CD8-positive, alpha-beta memory T cell (primary cell): ENCODE measurements around the gene AP4E1. TPM values are rescaled to one million over a fixed set of nuclear protein-coding genes. Genes with fewer than 3 reads are reported as not detected.
"Not testable (repeated sequence)": the region's sequence is repeated elsewhere in the genome, so short reads cannot be mapped to it uniquely, and the experiment has no call there.

ENCODE experiments used
- CTCF ChIA-PET: fragments of 350-600 bp; sonication (Branson Sonifier 250); formaldehyde crosslinking; loops from one replicate; lab custom pipeline; 2021; ENCODE audit warnings: antibody characterized with exemption; lab: Charles Lee
- POLR2A ChIA-PET: fragments of 350-600 bp; sonication (Branson Sonifier 250); formaldehyde crosslinking; loops from one replicate; lab custom pipeline; 2021; ENCODE audit warnings: antibody characterized with exemption; lab: Charles Lee
- DNase-seq, 5 donors: peaks; one replicate each; pipeline versions ENCODE4 v3.0.0 to v3.0.0-alpha.2; 2020 to 2022; ENCODE audit warnings: mixed read lengths in 1 of 5
- H3K27ac ChIP-seq: one replicate; pipeline ENCODE4 v1.7.0; 2013; ENCODE audit warnings: low read depth, mild to moderate bottlenecking, low read length, moderate library complexity
- H3K27me3 ChIP-seq: 2 replicates; pipeline ENCODE4 v1.7.0; 2013; ENCODE audit warnings: low read length, mild to moderate bottlenecking; ENCODE audit not compliant: insufficient read depth, poor library complexity, severe bottlenecking
- H3K36me3 ChIP-seq: 2 replicates; pipeline ENCODE4 v1.7.0; 2013; ENCODE audit warnings: mild to moderate bottlenecking, low read length, moderate library complexity; ENCODE audit not compliant: insufficient read depth
- H3K4me1 ChIP-seq: 2 replicates; pipeline ENCODE4 v1.7.0; 2013; ENCODE audit warnings: mild to moderate bottlenecking, low read length, moderate library complexity; ENCODE audit not compliant: insufficient read depth
- H3K4me3 ChIP-seq: 2 replicates; pipeline ENCODE4 v1.7.0; 2013; ENCODE audit warnings: mild to moderate bottlenecking, low read length
- H3K9me3 ChIP-seq: 2 replicates; pipeline ENCODE4 v1.7.0; 2013; ENCODE audit warnings: mild to moderate bottlenecking, low read length
- H3K27ac Mint-ChIP-seq, 8 donors: one replicate each; pipeline ENCODE4 v1.8.0; 2020 to 2021; ENCODE audit warnings: mixed read lengths in 8 of 8, mild to moderate bottlenecking in 6 of 8, inconsistent platforms in 3 of 8, moderate library complexity in 3 of 8
- H3K27me3 Mint-ChIP-seq, 2 donors: one replicate each; pipeline ENCODE4 v1.8.0; 2020 to 2021; ENCODE audit warnings: mixed read lengths in 2 of 2, mild to moderate bottlenecking in 1 of 2, moderate library complexity in 1 of 2
- H3K36me3 Mint-ChIP-seq, 3 donors: one replicate each; pipeline ENCODE4 v1.8.0; 2020 to 2021; ENCODE audit warnings: mixed read lengths in 3 of 3, inconsistent platforms in 1 of 3, mild to moderate bottlenecking in 1 of 3
- H3K4me1 Mint-ChIP-seq, 3 donors: one replicate each; pipeline ENCODE4 v1.8.0; 2020 to 2021; ENCODE audit warnings: mixed read lengths in 3 of 3, inconsistent platforms in 1 of 3, mild to moderate bottlenecking in 1 of 3
- H3K4me3 Mint-ChIP-seq, 7 donors: one replicate each; pipeline ENCODE4 v1.8.0; 2020 to 2021; ENCODE audit warnings: mixed read lengths in 7 of 7, mild to moderate bottlenecking in 6 of 7, moderate library complexity in 4 of 7, inconsistent platforms in 2 of 7
- H3K9me3 Mint-ChIP-seq, 5 donors: one replicate each; pipeline ENCODE4 v1.8.0; 2020 to 2022; ENCODE audit warnings: mixed read lengths in 5 of 5, mild to moderate bottlenecking in 3 of 5, moderate library complexity in 2 of 5, inconsistent platforms in 1 of 5
- polyA plus RNA-seq: library from polyadenylated mRNA; unstranded; fragments of 300-500 nt; fragmentation: Illumina TruSeq; gene quantifications from one replicate; pipeline ENCODE4 v1.2.3, GENCODE V29; 2021
- total RNA-seq, 2 experiments: library from RNA; stranded (reverse); gene quantifications; one replicate each; pipeline ENCODE4 v1.2.3, GENCODE V29; 2021

AP4E1 gene
- total and polyA plus RNA-seq, 3 experiments from 2014 or later, result 5.8 to 18.8 (median 16.5) TPM

DNA sequence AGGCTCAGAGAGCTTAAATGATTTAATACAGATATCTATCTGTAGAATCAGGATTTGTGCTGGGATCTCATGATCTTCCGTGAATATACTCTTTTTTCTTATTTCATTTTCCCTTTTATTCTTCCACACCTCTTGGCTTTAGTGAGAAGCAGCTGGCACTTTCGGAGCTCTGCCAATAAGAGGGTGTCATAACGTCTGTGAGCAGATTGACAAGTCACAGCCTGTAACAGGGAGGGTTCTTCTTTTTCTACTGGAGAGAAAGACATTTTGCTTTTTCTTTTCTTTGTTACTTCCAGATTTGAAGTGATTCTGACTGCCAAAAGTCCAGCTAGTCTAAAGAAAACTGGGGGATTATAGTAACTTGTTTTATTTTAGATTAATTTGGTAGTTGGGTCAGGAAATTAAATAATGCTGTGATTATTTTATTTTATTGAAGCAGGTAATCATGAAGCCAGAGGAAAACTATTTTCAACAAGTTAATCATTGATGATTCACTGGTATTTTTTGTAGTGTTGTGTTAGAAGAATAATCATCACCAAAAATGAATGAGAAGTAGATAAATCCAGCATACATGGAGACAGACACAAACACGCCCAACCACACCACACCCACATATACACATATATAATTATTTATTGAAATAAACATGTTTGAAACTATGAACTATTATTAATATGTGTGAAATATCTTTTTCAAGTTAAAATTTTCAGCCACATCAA, 116.4 kb downstream of the AP4E1 start:
- DNase-seq, result no peak
- no peaks in the 10 kb centered on the region for H3K4me1 ChIP-seq
- CTCF ChIA-PET, result no interaction called here
- no peaks in the 10 kb centered on the region for H3K27me3 Mint-ChIP-seq
- peaks cover 9 to 37% (median 11%) of the 10 kb centered on the region in 3 donors for H3K36me3 Mint-ChIP-seq
- H3K4me1 Mint-ChIP-seq, result no peaks in the 10 kb centered on the region
- no peak overlapping the region for H3K27ac Mint-ChIP-seq
- no peak overlapping the region for H3K4me3 Mint-ChIP-seq
- peaks cover 0 to 2% (median under 1%) of the 10 kb centered on the region in 5 donors for H3K9me3 Mint-ChIP-seq
- no peaks in the 10 kb centered on the region for H3K9me3 ChIP-seq
- no peaks in the 10 kb centered on the region for H3K36me3 ChIP-seq
- POLR2A ChIA-PET, result no interaction called here
- H3K27me3 ChIP-seq, result no peaks in the 10 kb centered on the region
- H3K27ac ChIP-seq, result no peak overlapping the region
- H3K4me3 ChIP-seq, result no peak overlapping the region

DNA sequence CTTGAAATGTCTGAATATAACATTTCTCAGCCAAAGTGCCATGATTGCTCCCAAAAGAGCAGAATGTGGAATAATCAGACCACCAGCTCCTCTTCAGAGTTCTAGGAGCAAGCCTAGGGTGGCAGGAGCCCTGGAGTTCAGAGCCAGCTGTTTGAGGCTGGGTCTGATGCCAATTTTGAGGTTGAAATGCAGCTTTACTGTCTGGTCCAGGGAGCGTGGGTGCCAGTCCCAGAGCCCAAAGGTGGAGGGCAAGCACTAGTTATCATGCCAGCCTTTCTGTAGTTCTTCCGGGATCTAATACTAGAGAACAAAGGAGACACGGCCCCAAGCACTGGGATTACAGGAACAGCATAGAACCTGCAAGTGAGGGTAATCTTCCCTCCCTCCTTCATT, 117.0 kb downstream of the AP4E1 start:
- POLR2A ChIA-PET, result no interaction called here
- H3K4me1 Mint-ChIP-seq, result no peaks in the 10 kb centered on the region

DNA sequence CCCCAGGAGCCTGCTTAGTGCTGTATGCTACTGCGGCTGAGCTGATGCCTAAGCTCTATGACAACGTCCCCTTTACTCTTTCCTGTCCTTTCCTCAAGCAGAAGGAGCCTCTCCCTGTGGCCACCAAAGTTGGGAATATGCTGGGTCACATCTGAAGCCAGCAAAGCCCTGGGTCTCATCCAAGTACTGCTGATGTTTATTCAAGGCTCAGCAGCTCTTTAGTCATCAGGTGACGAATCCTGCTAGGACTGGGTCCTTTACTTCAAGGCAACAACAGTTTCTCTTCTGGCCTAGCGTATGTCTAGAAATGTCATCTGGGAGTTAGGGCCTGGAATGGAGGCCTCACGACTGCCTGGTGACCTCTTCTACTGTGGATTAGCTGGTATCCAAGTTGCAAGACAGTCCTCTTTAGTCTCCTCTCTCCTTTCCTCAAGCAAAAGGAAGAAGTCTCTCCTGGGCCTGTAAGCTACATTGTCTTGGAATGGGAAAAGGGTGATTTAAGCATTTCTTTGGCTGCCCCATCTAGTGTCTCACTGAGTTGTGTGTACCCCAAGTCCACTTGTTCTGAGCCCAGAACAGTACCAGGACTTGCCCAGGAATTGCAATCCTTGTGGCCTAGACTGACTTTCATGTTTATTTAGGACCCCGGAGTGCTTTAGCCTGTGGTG, 122.3 kb downstream of the AP4E1 start:
- Histone ChIP-seq H3K27ac (no peak overlapping the region), H3K4me1 (no peaks in the 10 kb centered on the region), H3K36me3 (no peaks in the 10 kb centered on the region), H3K9me3 (no peaks in the 10 kb centered on the region), H3K27me3 (no peaks in the 10 kb centered on the region), H3K4me3 (no peak overlapping the region)
- Mint-ChIP-seq H3K36me3 (peaks cover 0 to 9% (median 2%) of the 10 kb centered on the region in 3 donors), H3K9me3 (peaks cover 0 to 2% (median 0%) of the 10 kb centered on the region in 5 donors), H3K27me3 (peaks cover 0 to 2% of the 10 kb centered on the region in 2 donors), H3K4me3 (no peak overlapping the region), H3K4me1 (no peaks in the 10 kb centered on the region), H3K27ac (peak overlapping the region in 1 of 8 donors; percentile 16)
- DNase-seq, result no peak
- POLR2A ChIA-PET, result no interaction called here
- CTCF ChIA-PET, result no interaction called here

More for the DNA sequence above, 117.0 kb downstream of the AP4E1 start:
- H3K9me3 Mint-ChIP-seq, result peaks cover 0 to 2% (median 0%) of the 10 kb centered on the region in 5 donors
- no peaks in the 10 kb centered on the region for H3K4me1 ChIP-seq
- H3K9me3 ChIP-seq, result no peaks in the 10 kb centered on the region
- H3K4me3 Mint-ChIP-seq, result no peak overlapping the region
- CTCF ChIA-PET, result no interaction called here
- no peak for DNase-seq
- H3K27me3 ChIP-seq, result no peaks in the 10 kb centered on the region
- peaks cover 5 to 34% (median 7%) of the 10 kb centered on the region in 3 donors for H3K36me3 Mint-ChIP-seq
- no peak overlapping the region for H3K27ac Mint-ChIP-seq
- no peak overlapping the region for H3K4me3 ChIP-seq
- H3K27ac ChIP-seq, result no peak overlapping the region
- H3K36me3 ChIP-seq, result no peaks in the 10 kb centered on the region
- peaks cover 0 to under 1% of the 10 kb centered on the region in 2 donors for H3K27me3 Mint-ChIP-seq

DNA sequence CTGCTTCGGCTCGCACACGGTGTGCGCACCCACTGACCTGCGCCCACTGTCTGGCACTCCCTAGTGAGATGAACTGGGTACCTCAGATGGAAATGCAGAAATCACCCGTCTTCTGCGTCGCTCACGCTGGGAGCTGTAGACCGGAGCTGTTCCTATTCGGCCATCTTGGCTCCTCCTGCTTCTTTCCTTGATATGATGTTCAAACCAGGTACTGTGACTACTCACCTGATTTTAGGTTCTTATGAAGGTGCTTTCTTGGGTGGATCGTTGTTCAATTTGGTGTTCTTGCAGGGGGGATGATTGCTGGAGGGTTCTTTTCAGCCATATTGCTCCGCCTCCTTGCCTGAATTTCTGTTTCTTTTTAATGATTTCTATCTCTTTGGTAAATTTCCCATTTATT, 129.0 kb downstream of the AP4E1 start:
- H3K4me1 Mint-ChIP-seq, H3K9me3 ChIP-seq, H3K27ac Mint-ChIP-seq, H3K4me1 ChIP-seq, H3K36me3 Mint-ChIP-seq, CTCF ChIA-PET, H3K9me3 Mint-ChIP-seq, H3K27me3 Mint-ChIP-seq, H3K4me3 Mint-ChIP-seq, DNase-seq, H3K36me3 ChIP-seq, POLR2A ChIA-PET, H3K27me3 ChIP-seq, H3K4me3 ChIP-seq: not testable (repeated sequence)
- H3K27ac ChIP-seq, result peak overlapping the region; percentile 16

DNA sequence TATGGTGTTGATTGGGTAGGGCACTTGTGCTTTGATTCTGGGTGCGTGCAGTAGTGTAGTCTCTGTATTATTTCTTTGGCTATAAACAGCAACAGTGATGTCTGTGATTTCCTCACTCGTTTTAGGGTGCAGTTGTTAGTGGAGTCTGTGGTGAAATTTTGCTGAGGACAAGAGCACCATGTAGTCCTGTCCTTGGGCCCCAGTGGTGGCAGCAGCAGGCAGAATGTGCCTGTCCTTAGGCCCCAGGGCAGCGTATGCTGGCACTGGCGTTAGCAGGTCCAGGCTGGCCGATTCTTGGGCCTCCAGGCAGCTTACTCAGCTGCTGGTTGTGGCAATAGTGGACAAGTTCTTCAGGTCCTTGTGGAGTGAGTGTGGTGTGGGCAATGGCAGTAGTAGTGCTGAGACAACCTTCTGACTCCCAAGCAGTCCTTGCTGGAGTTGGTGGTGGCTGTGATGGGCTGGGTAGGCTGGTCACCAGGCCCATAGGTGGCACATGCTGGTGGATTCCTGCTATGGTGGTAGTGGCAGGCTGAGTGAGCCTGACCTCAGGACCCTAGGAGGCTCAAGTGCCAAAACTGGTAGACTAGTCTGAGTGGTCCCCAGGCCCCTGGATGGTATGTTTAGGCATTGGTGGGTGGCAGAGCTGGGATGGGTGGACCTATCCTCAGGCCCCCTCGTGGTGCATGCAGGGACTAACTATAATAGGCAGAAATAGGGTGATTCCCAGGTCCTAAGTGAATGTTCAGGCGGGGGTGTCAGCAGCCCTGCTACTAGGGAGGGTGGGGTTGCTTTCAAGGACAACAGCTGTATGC, 129.9 kb downstream of the AP4E1 start:
- Mint-ChIP-seq H3K9me3 (peaks cover 0 to 8% (median 2%) of the 10 kb centered on the region in 5 donors), H3K27me3 (peaks cover 0 to 5% of the 10 kb centered on the region in 2 donors), H3K36me3 (peaks cover 0 to 13% (median 1%) of the 10 kb centered on the region in 3 donors), H3K4me1 (no peaks in the 10 kb centered on the region), H3K27ac (no peak overlapping the region), H3K4me3 (no peak overlapping the region)
- no peak for DNase-seq
- no peak overlapping the region for H3K4me3 ChIP-seq
- POLR2A ChIA-PET, result no interaction called here
- H3K27ac ChIP-seq, result peak overlapping the region; percentile 9
- H3K36me3 ChIP-seq, result no peaks in the 10 kb centered on the region
- no peaks in the 10 kb centered on the region for H3K4me1 ChIP-seq
- CTCF ChIA-PET, result no interaction called here
- no peaks in the 10 kb centered on the region for H3K9me3 ChIP-seq
- H3K27me3 ChIP-seq, result no peaks in the 10 kb centered on the region

DNA sequence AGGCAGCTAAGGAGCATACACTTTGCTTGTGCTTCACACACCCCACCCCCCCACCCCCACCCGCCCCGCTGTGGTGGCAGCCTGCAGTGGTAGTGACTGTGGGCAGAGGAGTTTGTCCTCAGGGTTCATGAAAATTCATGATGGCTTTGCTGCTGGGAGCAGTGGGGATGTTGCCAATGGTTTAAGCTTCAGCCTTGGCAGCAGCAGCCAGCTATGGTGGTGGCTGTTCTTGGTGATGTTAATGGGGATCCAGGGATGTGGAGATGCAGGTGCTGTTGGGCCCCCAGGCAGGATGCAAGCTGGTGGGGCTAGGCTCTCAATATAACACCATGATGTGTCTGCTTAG, 130.5 kb downstream of the AP4E1 start:
- ChIA-PET CTCF (no interaction called here), POLR2A (no interaction called here)
- no peaks in the 10 kb centered on the region for H3K4me1 Mint-ChIP-seq
- peaks cover 0 to 13% (median 1%) of the 10 kb centered on the region in 3 donors for H3K36me3 Mint-ChIP-seq
- Histone ChIP-seq H3K9me3 (no peaks in the 10 kb centered on the region), H3K27me3 (no peaks in the 10 kb centered on the region), H3K27ac (no peak overlapping the region), H3K36me3 (no peaks in the 10 kb centered on the region), H3K4me3 (no peak overlapping the region), H3K4me1 (no peaks in the 10 kb centered on the region)
- peaks cover 0 to 5% of the 10 kb centered on the region in 2 donors for H3K27me3 Mint-ChIP-seq
- H3K4me3 Mint-ChIP-seq, result no peak overlapping the region
- no peak for DNase-seq
- peaks cover 0 to 8% (median 2%) of the 10 kb centered on the region in 5 donors for H3K9me3 Mint-ChIP-seq
- H3K27ac Mint-ChIP-seq, result no peak overlapping the region

DNA sequence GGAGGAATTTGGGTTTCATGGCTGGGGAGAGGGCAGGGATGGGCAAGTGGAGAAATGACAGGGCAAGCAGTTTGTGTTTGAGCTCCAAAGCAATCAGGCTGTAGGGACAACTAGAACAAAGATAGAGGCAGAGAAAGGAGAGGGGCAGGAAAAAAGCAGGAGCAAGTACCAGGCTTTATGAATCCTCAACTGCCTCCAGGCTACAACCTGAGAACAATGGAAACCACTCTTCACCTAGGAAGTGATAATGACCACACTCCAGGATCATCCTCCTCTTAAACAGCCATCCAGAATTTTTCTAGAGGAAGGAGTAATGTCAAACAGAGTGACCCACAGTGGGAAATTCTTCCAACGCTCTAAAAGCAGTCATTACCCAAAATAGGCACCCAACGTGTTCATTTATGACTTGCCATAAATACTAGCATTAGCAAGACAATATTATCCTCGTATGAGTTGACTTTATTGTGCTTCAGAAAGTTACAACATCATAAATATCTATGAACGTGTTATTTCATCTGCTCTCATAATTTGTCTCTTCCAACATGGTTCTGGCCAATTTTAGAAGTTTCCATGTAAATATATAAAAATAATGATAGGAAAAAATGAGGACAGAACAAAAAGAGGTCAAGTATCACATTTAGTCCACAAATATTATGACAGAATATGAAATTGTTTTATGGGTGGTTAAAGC, 135.7 kb downstream of the AP4E1 start:
- peaks cover 0 to 2% (median 0%) of the 10 kb centered on the region in 5 donors for H3K9me3 Mint-ChIP-seq
- Histone ChIP-seq H3K27ac (no peak overlapping the region), H3K27me3 (no peaks in the 10 kb centered on the region), H3K4me1 (no peaks in the 10 kb centered on the region), H3K36me3 (no peaks in the 10 kb centered on the region), H3K4me3 (no peak overlapping the region), H3K9me3 (no peaks in the 10 kb centered on the region)
- H3K27ac Mint-ChIP-seq, result peak overlapping the region in 1 of 8 donors; percentile 3
- ChIA-PET POLR2A (no interaction called here), CTCF (no interaction called here)
- H3K27me3 Mint-ChIP-seq, result peaks cover 0 to 3% of the 10 kb centered on the region in 2 donors
- H3K36me3 Mint-ChIP-seq, result peaks cover 0 to 7% (median 0%) of the 10 kb centered on the region in 3 donors
- no peak for DNase-seq
- no peak overlapping the region for H3K4me3 Mint-ChIP-seq
- no peaks in the 10 kb centered on the region for H3K4me1 Mint-ChIP-seq
